HEK293 (cell line): Measurements from ENCODE around the gene ALS2.

Experiments
- CTCF ChIA-PET: fragments of 350-600 bp; formaldehyde crosslinking; extraction: SDS; loops from one replicate; lab custom pipeline; 2021; ENCODE audit warnings: antibody characterized with exemption; lab: Yijun Ruan, JAX
- POLR2A ChIA-PET: fragments of 300-600 bp; formaldehyde crosslinking; extraction: SDS; loops from one replicate; lab custom pipeline; 2020; ENCODE audit warnings: antibody characterized with exemption, inconsistent platforms; lab: Yijun Ruan, JAX
- H3K27ac ChIP-seq: fragments of 200-500 bp; sonication (Bioruptor generic); 2 replicates; pipeline ENCODE4 v1.5.1; 2014; ENCODE audit warnings: low read depth, low read length, control low read depth, inconsistent platforms; ENCODE audit errors: extremely low read depth
- H3K36me3 ChIP-seq, 2 experiments: fragments of 200-500 bp in 1 of 2; sonication (Bioruptor generic) in 1 of 2; 1 replicate in 1 of 2; 2 replicates in 1 of 2; pipeline ENCODE4 v1.5.1; 2014 to 2017; ENCODE audit warnings: inconsistent platforms in 2 of 2, low read length in 2 of 2; ENCODE audit not compliant: control insufficient read depth in 2 of 2, insufficient read depth in 1 of 2
- H3K4me1 ChIP-seq: fragments of 200-500 bp; sonication (Bioruptor generic); 2 replicates; pipeline ENCODE4 v1.5.1; 2014; ENCODE audit warnings: mild to moderate bottlenecking, low read length, inconsistent platforms; ENCODE audit not compliant: control insufficient read depth, insufficient read depth
- H3K4me3 ChIP-seq: 2 replicates; pipeline ENCODE4 v1.5.1; 2011; ENCODE audit warnings: low read depth, mild to moderate bottlenecking, control low read depth, low read length, moderate library complexity
- H3K9me3 ChIP-seq: fragments of 200-500 bp; sonication (Bioruptor generic); 2 replicates; pipeline ENCODE4 v1.5.1; 2014; ENCODE audit warnings: low read depth, low read length, inconsistent platforms; ENCODE audit not compliant: control insufficient read depth, insufficient read depth
- ATF2 ChIP-seq: fragments of 450-650 bp; formaldehyde crosslinking; IDR thresholded peaks from 2 replicates; pipeline ENCODE4 v1.5.1; 2016; ENCODE audit warnings: missing biosample characterization, missing genetic modification characterization, low read depth
- GLI4 ChIP-seq: fragments of 450-650 bp; formaldehyde crosslinking; IDR thresholded peaks from 2 replicates; pipeline ENCODE4 v1.5.1; 2016; ENCODE audit warnings: missing biosample characterization, missing genetic modification characterization
- GLIS1 ChIP-seq: fragments of 450-650 bp; formaldehyde crosslinking; IDR thresholded peaks from 2 replicates; pipeline ENCODE4 v1.5.1; 2016; ENCODE audit warnings: missing biosample characterization, missing genetic modification characterization
- PRDM2 ChIP-seq: fragments of 450-650 bp; formaldehyde crosslinking; IDR thresholded peaks from 2 replicates; pipeline ENCODE4 v1.5.1; 2016; ENCODE audit warnings: missing biosample characterization, missing genetic modification characterization, borderline replicate concordance
- RBAK ChIP-seq: fragments of 450-650 bp; formaldehyde crosslinking; IDR thresholded peaks from 2 replicates; pipeline ENCODE4 v1.5.1; 2016; ENCODE audit warnings: missing biosample characterization, missing genetic modification characterization
- ZBTB21 ChIP-seq: fragments of 450-650 bp; formaldehyde crosslinking; IDR thresholded peaks from 2 replicates; pipeline ENCODE4 v1.5.1; 2017; ENCODE audit warnings: missing biosample characterization, missing genetic modification characterization
- ZNF132 ChIP-seq: fragments of 450-650 bp; formaldehyde crosslinking; IDR thresholded peaks from 2 replicates; pipeline ENCODE4 v1.5.1; 2017; ENCODE audit warnings: missing biosample characterization, missing genetic modification characterization, borderline replicate concordance
- ZNF174 ChIP-seq: fragments of 450-650 bp; formaldehyde crosslinking; IDR thresholded peaks from 2 replicates; pipeline ENCODE4 v1.5.0; 2017; ENCODE audit warnings: missing biosample characterization, mild to moderate bottlenecking, missing genetic modification characterization
- ZNF175 ChIP-seq: fragments of 450-650 bp; formaldehyde crosslinking; IDR thresholded peaks from 2 replicates; pipeline ENCODE4 v1.5.1; 2016; ENCODE audit warnings: missing biosample characterization, missing genetic modification characterization
- ZNF423 ChIP-seq: fragments of 450-650 bp; formaldehyde crosslinking; IDR thresholded peaks from 2 replicates; pipeline ENCODE4 v1.5.1; 2016; ENCODE audit warnings: missing biosample characterization, missing genetic modification characterization
- ZNF426 ChIP-seq: fragments of 450-650 bp; formaldehyde crosslinking; IDR thresholded peaks from 2 replicates; pipeline ENCODE4 v1.5.1; 2017; ENCODE audit warnings: missing biosample characterization, missing genetic modification characterization, mild to moderate bottlenecking, inconsistent platforms, moderate library complexity
- ZNF488 ChIP-seq: fragments of 450-650 bp; formaldehyde crosslinking; IDR thresholded peaks from 2 replicates; pipeline ENCODE4 v1.5.1; 2016; ENCODE audit warnings: missing biosample characterization, missing genetic modification characterization
- ZNF518A ChIP-seq: fragments of 450-650 bp; formaldehyde crosslinking; conservative IDR thresholded peaks from 2 replicates; pipeline ENCODE4 v1.5.1; 2016; ENCODE audit warnings: low read depth, missing biosample characterization, missing genetic modification characterization
- ZNF530 ChIP-seq: fragments of 450-650 bp; formaldehyde crosslinking; IDR thresholded peaks from 2 replicates; pipeline ENCODE4 v1.5.1; 2016; ENCODE audit warnings: low read depth, missing biosample characterization, missing genetic modification characterization
- ZNF629 ChIP-seq: fragments of 450-650 bp; formaldehyde crosslinking; IDR thresholded peaks from 2 replicates; pipeline ENCODE4 v1.5.1; 2017; ENCODE audit warnings: missing biosample characterization, missing genetic modification characterization
- ZNF677 ChIP-seq: fragments of 450-650 bp; IDR thresholded peaks from 2 replicates; pipeline ENCODE4 v1.5.0; 2018; ENCODE audit warnings: missing biosample characterization, mild to moderate bottlenecking, missing genetic modification characterization, moderate library complexity
- ZNF747 ChIP-seq: fragments of 450-650 bp; formaldehyde crosslinking; IDR thresholded peaks from 2 replicates; pipeline ENCODE4 v1.5.1; 2016; ENCODE audit warnings: missing biosample characterization, missing genetic modification characterization

ALS2 gene

GRCh38 chr2:201730651-201731285 lies 50.0 kb downstream of the ALS2 start (continued):
- TF ChIP-seq ZNF488 (tag by site-specific recombination) (no peak), ZNF175 (tag by site-specific recombination) (no peak), ZNF629 (tag by site-specific recombination) (no peak), GLIS1 (tag by site-specific recombination) (no peak), PRDM2 (no peak), ZNF174 (no peak)

GRCh38 chr2:201715459-201715858 lies 65.3 kb downstream of the ALS2 start:
- ChIA-PET CTCF (no interaction called here), POLR2A (no interaction called here)
- TF ChIP-seq ZNF132, result no peak
- no peak for TF ChIP-seq ZNF423
- no peak for TF ChIP-seq GLIS1 (tag by site-specific recombination)
- TF ChIP-seq ZNF677 (tag by site-specific recombination), result no peak
- no peak for TF ChIP-seq ZNF747 (tag by site-specific recombination)
- TF ChIP-seq ATF2 (tag by site-specific recombination), result no peak
- no peak for TF ChIP-seq ZNF426 (tag by site-specific recombination)
- TF ChIP-seq ZBTB21, result no peak
- no peak for TF ChIP-seq ZNF530 (tag by site-specific recombination)
- TF ChIP-seq ZNF518A (tag by site-specific recombination), result no peak
- no peak for TF ChIP-seq GLI4
- TF ChIP-seq RBAK (tag by site-specific recombination), result no peak
- TF ChIP-seq, all 188 proteins: peak for 0
- no peak overlapping the region for H3K27ac ChIP-seq
- peaks cover 19 to 71% of the 10 kb centered on the region in 2 experiments; a peak in 2 of 3 replicates for H3K36me3 ChIP-seq
- H3K4me3 ChIP-seq, result no peak overlapping the region
- no peaks in the 10 kb centered on the region for H3K9me3 ChIP-seq
- no peaks in the 10 kb centered on the region for H3K4me1 ChIP-seq
